ENCODE data around the gene UTF1. TPM values are rescaled to one million over a fixed set of nuclear protein-coding genes. Genes with fewer than 3 reads are reported as not detected.

The UTF1 gene
- polyA plus RNA-seq, 1 donor from 2014 or later, result not detected

DNA sequence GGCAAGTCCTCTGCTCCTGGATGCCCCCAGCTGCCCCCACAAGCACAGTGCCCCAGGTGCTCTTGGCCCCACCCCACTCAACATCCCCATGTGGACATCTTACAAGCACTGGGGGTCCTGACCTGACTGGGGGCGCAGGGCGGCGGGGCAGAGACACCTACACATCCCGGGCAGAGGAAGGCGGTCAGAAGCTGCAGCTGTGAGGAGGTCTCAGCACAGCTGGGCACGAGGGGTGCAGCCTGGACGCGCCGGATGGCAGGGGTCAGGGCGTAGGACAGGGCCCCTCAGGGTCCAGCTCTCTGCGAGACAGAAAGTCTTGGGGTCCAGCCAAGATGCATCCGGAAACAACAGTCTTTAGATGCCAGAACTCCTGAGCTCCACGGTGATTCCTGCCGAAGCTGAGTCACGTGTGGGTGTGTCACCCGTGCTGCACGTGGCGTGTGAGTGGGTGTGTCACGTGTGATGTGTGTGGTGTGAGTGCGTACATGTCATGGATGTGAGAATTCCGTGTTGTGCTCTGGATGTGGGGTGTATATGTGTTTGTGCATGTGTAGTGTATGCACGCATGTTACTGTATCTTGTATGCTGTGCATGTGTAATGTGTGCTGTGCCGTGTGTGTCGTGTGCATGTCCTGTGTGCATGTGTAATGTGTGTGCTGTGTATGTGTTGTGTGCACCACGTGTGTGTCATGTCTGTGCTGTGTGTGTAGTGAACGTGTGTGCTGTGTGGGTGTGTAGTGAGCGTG lies 12.8 kb downstream of the UTF1 start:
- Histone ChIP-seq H3K9me2 (ENCODE audit: insufficient read depth, low read length) (no peaks in the 10 kb centered on the region), H2AFZ (ENCODE audit: low read depth, low read length) (no peak overlapping the region), H3K27ac (ENCODE audit: low read length) (no peak overlapping the region), H3K4me2 (ENCODE audit: low read length) (no peak overlapping the region), H3K79me2 (replicated peaks; ENCODE audit: insufficient read depth, low read length) (no peaks in the 10 kb centered on the region), H3K4me3 (ENCODE audit: low read length) (no peak overlapping the region), H3K27me3 (ENCODE audit: insufficient read depth, low read depth, low read length) (peaks cover 19% of the 10 kb centered on the region), H3K9ac (ENCODE audit: low read length) (no peak overlapping the region), H3K9me3 (ENCODE audit: low read length) (no peaks in the 10 kb centered on the region), H3F3A (ENCODE audit: insufficient read depth, low read length, poor library complexity, severe bottlenecking) (no peaks in the 10 kb centered on the region), H3K36me3 (ENCODE audit: insufficient read depth, low read length) (no peaks in the 10 kb centered on the region), H4K20me1 (ENCODE audit: insufficient read depth) (no peaks in the 10 kb centered on the region)
- TF ChIP-seq POLR2AphosphoS5 (IDR thresholded peaks at IDR 0.05) (no peak), EP300 (conservative IDR thresholded peaks at IDR 0.05; ENCODE audit: poor library complexity, severe bottlenecking) (no peak), SMC3 (conservative IDR thresholded peaks at IDR 0.05; ENCODE audit: poor library complexity) (no peak), MXI1 (conservative IDR thresholded peaks at IDR 0.05; ENCODE audit: poor library complexity, severe bottlenecking) (no peak), TAF1 (IDR thresholded peaks at IDR 0.05; ENCODE audit: low read depth) (no peak)
- TF ChIP-seq, protein P1, sequence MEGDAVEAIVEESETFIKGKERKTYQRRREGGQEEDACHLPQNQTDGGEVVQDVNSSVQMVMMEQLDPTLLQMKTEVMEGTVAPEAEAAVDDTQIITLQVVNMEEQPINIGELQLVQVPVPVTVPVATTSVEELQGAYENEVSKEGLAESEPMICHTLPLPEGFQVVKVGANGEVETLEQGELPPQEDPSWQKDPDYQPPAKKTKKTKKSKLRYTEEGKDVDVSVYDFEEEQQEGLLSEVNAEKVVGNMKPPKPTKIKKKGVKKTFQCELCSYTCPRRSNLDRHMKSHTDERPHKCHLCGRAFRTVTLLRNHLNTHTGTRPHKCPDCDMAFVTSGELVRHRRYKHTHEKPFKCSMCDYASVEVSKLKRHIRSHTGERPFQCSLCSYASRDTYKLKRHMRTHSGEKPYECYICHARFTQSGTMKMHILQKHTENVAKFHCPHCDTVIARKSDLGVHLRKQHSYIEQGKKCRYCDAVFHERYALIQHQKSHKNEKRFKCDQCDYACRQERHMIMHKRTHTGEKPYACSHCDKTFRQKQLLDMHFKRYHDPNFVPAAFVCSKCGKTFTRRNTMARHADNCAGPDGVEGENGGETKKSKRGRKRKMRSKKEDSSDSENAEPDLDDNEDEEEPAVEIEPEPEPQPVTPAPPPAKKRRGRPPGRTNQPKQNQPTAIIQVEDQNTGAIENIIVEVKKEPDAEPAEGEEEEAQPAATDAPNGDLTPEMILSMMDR (IDR thresholded peaks at IDR 0.05; ENCODE audit: poor library complexity, severe bottlenecking), result no peak

DNA sequence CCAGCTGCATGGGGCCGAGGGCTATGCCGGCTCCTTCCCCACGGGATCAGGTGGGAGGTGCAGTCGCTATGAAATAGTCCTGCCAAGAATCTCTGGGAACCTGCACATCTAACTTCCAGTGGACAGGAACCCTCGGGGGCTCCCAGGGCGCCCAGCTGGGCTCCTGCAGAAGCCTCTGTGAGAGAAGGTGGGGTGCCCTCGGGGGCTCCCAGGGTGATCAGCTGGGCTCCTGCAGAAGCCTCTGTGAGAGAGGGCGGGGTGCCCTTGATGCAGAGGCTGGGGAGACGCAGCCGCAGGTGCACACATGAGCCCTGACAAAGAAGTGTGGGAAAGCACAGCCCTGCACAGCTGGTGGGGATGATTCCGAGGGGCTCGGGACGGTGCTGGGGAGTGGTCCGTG lies 13.6 kb downstream of the UTF1 start:
- Histone ChIP-seq H3F3A (ENCODE audit: insufficient read depth, low read length, poor library complexity, severe bottlenecking) (no peaks in the 10 kb centered on the region), H3K36me3 (ENCODE audit: insufficient read depth, low read length) (no peaks in the 10 kb centered on the region), H3K27ac (ENCODE audit: low read length) (no peak overlapping the region), H3K9me3 (ENCODE audit: low read length) (no peaks in the 10 kb centered on the region), H3K4me3 (ENCODE audit: low read length) (no peak overlapping the region), H3K27me3 (ENCODE audit: insufficient read depth, low read depth, low read length) (peaks cover 11% of the 10 kb centered on the region), H3K9ac (ENCODE audit: low read length) (no peak overlapping the region), H3K4me2 (ENCODE audit: low read length) (no peak overlapping the region), H4K20me1 (ENCODE audit: insufficient read depth) (no peaks in the 10 kb centered on the region), H3K9me2 (ENCODE audit: insufficient read depth, low read length) (no peaks in the 10 kb centered on the region), H2AFZ (ENCODE audit: low read depth, low read length) (no peak overlapping the region), H3K79me2 (replicated peaks; ENCODE audit: insufficient read depth, low read length) (no peaks in the 10 kb centered on the region)
- TF ChIP-seq, protein P1 (IDR thresholded peaks at IDR 0.05; ENCODE audit: poor library complexity, severe bottlenecking), result no peak
- TF ChIP-seq SMC3 (conservative IDR thresholded peaks at IDR 0.05; ENCODE audit: poor library complexity) (no peak), EZH2 (IDR thresholded peaks at IDR 0.05; ENCODE audit: borderline replicate concordance, insufficient read depth, low read length, poor library complexity, severe bottlenecking) (no peak), EP300 (conservative IDR thresholded peaks at IDR 0.05; ENCODE audit: poor library complexity, severe bottlenecking) (no peak)
